Fibroblast of skin of right quadriceps (primary cell): ENCODE results near the gene ULBP2.
"Not testable (repeated sequence)": the region's sequence is repeated elsewhere in the genome, so short reads cannot be mapped to it uniquely, and the experiment has no call there.

Source experiments
- DNase-seq: peaks from one replicate; pipeline ENCODE4 v3.0.0-alpha.2; 2013

Gene ULBP2, protein sequence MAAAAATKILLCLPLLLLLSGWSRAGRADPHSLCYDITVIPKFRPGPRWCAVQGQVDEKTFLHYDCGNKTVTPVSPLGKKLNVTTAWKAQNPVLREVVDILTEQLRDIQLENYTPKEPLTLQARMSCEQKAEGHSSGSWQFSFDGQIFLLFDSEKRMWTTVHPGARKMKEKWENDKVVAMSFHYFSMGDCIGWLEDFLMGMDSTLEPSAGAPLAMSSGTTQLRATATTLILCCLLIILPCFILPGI

DNA sequence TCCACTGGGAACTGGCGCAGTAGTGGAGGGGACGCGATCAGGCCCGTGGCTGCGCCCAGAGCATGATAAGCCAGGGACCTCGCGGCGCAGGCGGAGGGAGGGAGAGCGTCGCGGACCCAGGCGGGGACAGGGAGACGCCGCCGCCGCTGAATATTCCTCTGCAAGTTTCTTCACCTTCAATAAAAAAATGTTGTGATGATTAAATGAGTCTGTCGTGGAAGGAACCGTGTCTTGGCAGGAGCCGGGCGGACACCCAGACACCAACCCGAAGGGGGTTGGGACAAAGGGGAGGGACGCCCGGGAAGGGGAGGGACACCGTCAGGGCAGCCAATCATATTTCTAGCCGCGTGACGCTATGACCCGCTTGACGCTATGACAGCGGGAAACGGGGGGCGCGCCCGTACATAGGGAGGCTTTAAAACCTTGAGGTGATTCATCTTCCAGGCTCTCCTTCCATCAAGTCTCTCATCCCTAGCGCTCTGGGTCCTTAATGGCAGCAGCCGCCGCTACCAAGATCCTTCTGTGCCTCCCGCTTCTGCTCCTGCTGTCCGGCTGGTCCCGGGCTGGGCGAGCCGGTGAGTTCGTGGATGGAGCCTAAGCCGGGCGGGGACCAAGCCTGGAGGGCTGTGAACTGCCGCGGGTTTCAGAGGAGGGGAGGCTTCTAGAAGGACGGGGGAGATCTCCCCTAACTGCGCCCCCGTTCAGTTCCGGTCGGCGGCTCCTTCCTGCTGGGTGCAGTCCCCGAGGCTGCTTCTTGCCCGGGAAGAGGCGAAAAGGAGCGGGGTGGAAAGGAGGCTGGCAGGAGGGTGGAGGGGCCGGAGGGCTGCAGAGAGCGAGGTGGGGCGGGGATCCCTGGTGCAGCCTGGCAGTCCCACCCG lies at the start of gene ULBP2:
Gene ULBP2 (plus strand): TSS at position 432 of the 878 bp plus-strand sequence. CDS start 59 bp downstream, at position 491.
- peak; percentile 97 for DNase-seq

GRCh38 chr6:149895048-149895590 lies 46.7 kb upstream of the ULBP2 start:
- peak; percentile 35 for DNase-seq

DNA sequence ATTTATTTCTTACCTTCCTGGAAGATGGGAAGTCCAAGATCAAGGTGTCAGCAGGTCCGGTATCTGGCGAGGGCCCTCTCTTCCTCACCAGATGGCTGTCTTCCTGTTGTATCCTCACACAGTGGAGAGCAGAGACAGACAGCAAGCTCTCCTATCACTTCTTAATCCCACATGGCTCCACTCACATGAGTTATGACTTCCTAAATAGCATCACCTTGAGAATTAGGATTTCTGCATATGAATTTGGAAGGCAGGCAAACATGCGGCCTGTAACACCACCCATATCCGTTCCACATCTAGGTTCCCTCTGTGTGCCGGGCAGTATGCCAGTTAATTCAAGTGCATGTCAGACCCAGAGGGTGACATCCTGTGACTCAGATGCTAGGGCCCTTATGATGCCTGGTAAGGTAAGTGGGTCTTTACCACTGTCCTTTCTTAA lies 46.0 kb upstream of the ULBP2 start:
- DNase-seq, result peak; percentile 76

DNA sequence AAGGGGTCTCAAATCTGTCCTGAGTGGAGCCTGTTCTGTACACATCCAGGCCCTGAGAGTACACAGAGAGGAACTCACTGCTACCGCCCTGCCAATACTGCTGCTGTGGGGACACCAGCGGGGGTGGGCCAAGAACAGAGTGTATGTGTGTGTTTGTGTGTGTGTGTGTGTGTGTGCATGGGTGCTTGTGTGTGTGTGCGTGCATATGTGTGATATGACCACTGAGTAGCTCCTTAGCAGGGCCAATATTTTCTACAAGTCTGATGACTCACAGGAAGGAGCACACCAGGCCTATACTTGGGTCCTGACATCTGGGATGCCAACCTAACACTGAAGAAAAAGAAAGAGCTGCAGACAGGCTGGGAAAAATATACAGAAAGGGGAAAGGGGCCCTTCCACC lies 45.3 kb upstream of the ULBP2 start:
- peak; percentile 38 for DNase-seq

- peak; percentile 77 for DNase-seq
These were observed 44.7 kb upstream of the ULBP2 start for GRCh38 chr6:149897015-149897697.

DNA sequence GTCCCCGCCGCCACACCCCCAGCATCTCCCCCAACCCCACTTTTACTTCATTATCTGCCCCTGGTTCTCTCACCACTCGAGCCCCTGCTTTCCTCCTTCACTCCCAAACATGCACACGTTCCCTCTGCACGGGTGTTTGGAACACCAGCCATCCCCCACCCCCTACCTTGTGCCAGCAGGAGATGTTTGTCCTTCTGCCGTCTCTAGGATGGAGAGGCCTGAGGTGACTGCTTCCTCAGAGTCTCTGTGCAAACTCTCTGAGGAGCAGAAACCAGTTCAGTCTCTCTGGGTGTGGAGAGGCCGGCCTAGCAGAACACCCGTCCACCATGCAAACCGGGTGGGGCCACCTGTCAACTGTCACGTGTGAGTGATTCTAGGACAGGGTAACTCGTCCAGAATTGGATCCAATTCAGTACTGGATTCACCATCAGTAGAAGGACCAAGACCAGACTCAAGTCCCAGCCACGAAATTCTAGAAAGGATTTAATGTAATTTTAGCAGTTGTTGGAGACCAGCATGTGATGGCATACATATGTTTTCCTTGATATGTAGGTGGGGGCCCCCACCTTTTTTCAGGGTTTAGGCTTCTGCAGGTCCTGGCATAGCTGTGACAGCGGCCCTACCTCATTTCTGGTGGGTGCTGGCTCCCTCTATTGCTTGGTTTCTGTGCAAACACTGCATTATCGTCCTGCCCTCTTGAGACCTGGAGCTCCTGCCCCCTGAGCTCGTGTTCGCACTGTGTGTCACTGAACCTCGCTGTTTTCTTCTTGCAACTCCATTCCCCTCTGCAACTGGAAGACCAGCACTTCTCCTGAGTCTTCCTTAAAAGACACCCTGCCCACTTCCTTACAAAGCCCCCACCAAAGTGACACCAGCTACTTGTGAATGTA lies 43.7 kb upstream of the ULBP2 start, which contains the start of gene RAET1E:
Gene RAET1E (minus strand): TSS at position 259 of the 890 bp plus-strand sequence. CDS start 7,212 bp downstream, outside the sequence.
- DNase-seq, result no peak

- no peak for DNase-seq
These were observed 42.8 kb upstream of the ULBP2 start for GRCh38 chr6:149898966-149899365.

- no peak for DNase-seq
These were observed 42.3 kb upstream of the ULBP2 start for GRCh38 chr6:149899486-149899885.

GRCh38 chr6:149899926-149900619 lies 41.7 kb upstream of the ULBP2 start:
- no peak for DNase-seq

DNA sequence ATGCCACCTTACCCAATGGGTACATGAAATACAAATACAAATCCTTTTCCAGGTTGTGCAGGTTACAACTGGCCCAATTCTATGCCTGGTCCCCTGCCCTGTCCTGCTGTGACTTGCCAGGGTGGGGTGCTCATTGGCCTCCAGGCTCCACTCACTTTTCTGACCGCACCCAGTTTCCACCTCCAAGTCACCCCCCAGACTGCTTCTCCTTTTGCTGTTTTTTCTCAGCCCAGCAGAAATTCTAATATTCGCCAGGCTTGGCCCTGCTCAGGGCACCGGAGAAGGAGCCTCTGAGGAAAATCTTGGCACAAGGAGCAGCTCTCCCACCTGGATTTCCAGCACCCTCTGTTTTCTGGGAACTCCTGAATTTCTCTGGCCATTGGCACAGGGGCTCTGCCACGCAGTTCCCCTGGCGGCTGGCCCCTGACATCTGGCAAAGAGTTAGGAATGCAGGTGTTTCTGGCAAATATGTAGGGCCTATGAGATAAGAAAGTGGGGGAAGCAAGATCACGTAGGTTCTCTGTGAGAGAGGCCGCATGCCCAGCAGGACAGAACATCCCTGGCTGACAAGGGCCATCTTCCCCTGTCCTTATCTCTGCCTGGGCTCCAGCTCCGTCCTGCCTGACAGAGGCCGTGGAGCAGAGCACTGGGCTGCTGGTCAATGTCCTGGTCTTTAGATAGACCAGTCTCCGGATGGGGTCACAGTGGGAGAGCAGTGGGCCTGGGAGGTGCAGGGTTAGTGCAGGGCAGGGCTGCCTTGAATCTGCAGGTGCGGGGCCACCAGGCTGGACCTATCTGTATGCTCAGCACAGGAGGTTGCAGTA lies 41.0 kb upstream of the ULBP2 start:
- no peak for DNase-seq

GRCh38 chr6:149901444-149902140 lies 40.2 kb upstream of the ULBP2 start:
- no peak for DNase-seq

DNA sequence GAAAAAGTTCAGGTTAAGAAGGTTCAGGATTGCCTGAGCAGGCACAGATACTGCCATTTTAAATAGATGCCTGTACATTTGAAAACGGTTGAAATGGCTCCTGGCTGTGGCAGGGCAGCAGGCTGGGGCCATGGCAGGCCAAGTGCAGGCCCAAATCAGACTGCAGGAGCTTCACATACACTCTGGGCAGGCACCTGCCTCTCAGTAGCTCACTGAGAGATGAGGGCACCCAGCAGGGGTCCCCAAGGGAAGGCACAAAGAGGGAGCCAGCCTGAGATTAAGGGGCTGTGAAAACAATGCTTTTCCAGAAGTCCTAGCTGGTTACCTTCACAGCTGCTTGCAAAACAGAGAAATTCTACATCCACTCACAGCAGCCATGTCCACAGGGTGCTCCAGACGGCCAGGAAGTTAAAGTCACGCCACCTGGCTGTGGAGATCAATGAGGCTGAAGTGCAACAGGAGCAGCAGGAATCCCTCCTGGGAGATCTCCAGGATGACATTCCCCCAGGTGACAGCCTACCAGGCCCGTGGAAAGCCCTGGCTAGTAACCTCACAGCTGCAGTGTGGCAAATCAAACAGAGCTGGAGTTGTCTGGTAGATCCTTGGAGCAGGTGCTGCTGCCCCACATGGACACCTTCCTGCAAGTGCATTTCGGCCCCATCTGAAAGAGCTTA lies 37.7 kb upstream of the ULBP2 start:
- DNase-seq, result no peak

- no peak for DNase-seq
These were observed 37.0 kb upstream of the ULBP2 start for GRCh38 chr6:149904661-149905370.

DNA sequence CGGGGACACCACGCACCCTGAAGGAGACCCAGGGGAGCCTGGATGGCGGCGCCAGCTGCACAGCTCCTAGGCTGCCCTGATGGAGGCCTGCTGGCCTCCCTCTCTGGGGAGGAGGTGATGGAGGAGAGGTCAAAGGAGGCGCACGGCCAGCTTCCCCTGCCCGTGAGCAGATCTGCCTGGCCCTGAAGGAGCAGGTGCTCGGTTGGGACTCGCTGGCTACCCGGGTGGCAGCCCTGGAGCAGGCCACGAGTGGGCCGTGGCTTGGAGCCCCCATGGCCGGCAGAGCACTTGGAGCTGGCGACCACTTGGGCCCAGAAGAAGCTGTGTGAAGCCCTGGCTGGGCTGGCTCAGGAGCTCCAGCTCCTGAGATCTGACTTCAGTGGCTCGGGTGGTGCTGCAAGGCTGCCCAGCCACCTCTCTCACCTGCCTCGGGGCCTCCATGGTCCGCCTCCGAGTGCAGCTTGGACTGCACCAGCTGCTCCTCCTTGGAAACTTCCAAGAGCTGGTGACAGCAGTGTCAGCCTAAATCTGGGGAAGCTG lies 36.4 kb upstream of the ULBP2 start:
- no peak for DNase-seq

DNA sequence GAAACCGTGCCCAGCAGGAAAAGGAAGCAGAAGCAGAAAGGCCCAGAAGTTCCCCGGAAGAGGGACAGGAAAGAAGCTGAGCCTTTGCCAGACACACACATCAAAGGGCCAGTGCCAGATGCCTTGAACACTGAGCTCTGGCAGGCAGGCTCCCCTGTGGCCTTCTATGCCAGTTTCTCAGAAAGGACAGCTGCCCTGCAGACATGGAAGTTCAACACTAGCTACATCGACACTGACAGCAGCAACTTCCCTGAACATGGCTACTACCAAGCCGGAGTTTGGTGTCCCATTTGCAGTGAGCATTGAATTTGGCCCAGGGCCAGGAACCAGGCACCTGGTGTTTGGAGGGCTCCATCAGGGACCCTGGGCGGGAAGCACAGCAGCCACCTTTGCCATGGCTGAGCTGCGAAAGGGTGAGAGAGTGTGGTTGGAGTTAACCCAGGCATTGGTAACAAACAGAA lies 35.9 kb upstream of the ULBP2 start:
- DNase-seq, result no peak

GRCh38 chr6:149906405-149906804 lies 35.4 kb upstream of the ULBP2 start:
- no peak for DNase-seq

- DNase-seq, result no peak
These were observed 34.5 kb upstream of the ULBP2 start for GRCh38 chr6:149907317-149907716.

GRCh38 chr6:149908480-149908879 lies 33.3 kb upstream of the ULBP2 start:
- not testable (repeated sequence) for DNase-seq
